IMR-90 (cell line): ENCODE results near the gene NAV2. TPM values are rescaled to one million over a fixed set of nuclear protein-coding genes. Genes with fewer than 3 reads are reported as not detected.
A peak's percentile ranks its signal among the peaks of the same experiment; 100 is the strongest.

Source experiments
- ATAC-seq: fragments of 200-7000 bp; cut with Tn5 transposase; 2 replicates; pipeline ENCODE4 v1.9.1; 2020; ENCODE audit warnings: low read depth, mild to moderate bottlenecking, moderate library complexity
- BruUV-seq: library from RNA; stranded (reverse); fragments of 400-500 nt; replicated peaks from 2 replicates; lab custom pipeline; 2021; lab: Mats Ljungman, UMichigan
- CTCF ChIA-PET: fragments of 300-600 bp; formaldehyde crosslinking; extraction: SDS; loops from one replicate; lab custom pipeline; 2021; ENCODE audit warnings: antibody characterized with exemption; lab: Yijun Ruan, JAX
- POLR2A ChIA-PET: fragments of 300-600 bp; sonication (Branson Sonifier 250); formaldehyde crosslinking; loops from one replicate; lab custom pipeline; 2022; ENCODE audit warnings: antibody characterized with exemption; ENCODE audit not compliant: unreplicated experiment; lab: Charles Lee
- DNase-seq: peaks from one replicate; pipeline ENCODE4 v3.0.0; 2013
- H2AFZ ChIP-seq: replicated peaks from 2 replicates; pipeline ENCODE3; 2013; ENCODE audit warnings: low read length, mild to moderate bottlenecking; ENCODE audit not compliant: poor library complexity
- H2AK5ac ChIP-seq: 2 replicates; pipeline ENCODE4 v1.6.1; 2013; ENCODE audit warnings: low read depth, low read length, inconsistent platforms
- H2AK9ac ChIP-seq: replicated peaks from 2 replicates; pipeline ENCODE3; 2013; ENCODE audit warnings: mild to moderate bottlenecking, low read depth, low read length, moderate library complexity; ENCODE audit not compliant: poor library complexity
- H2BK120ac ChIP-seq: 2 replicates; pipeline ENCODE4 v1.6.1; 2013; ENCODE audit warnings: low read depth, low read length, inconsistent platforms
- H2BK15ac ChIP-seq: 3 replicates; pipeline ENCODE4 v1.6.1; 2013; ENCODE audit warnings: low read depth, low read length, inconsistent platforms
- H2BK20ac ChIP-seq: 2 replicates; pipeline ENCODE4 v1.6.1; 2013; ENCODE audit warnings: low read depth, mild to moderate bottlenecking, inconsistent platforms, low read length, moderate library complexity
- H2BK5ac ChIP-seq: 2 replicates; pipeline ENCODE4 v1.6.1; 2013; ENCODE audit warnings: mild to moderate bottlenecking, low read depth, low read length, inconsistent platforms; ENCODE audit not compliant: poor library complexity, severe bottlenecking
- H3K14ac ChIP-seq: replicated peaks from 2 replicates; pipeline ENCODE4 v1.6.1; 2013; ENCODE audit warnings: low read depth, low read length, inconsistent platforms
- H3K18ac ChIP-seq: 2 replicates; pipeline ENCODE4 v1.6.1; 2013; ENCODE audit warnings: low read depth, low read length, control low read depth
- H3K23ac ChIP-seq: 2 replicates; pipeline ENCODE4 v1.6.1; 2013; ENCODE audit warnings: low read depth, low read length, inconsistent platforms
- H3K27ac ChIP-seq: 2 replicates; pipeline ENCODE4 v1.5.1; 2013; ENCODE audit warnings: mild to moderate bottlenecking, control low read depth, low read length; ENCODE audit not compliant: insufficient read depth
- H3K27me3 ChIP-seq: 2 replicates; pipeline ENCODE4 v1.6.1; 2013; ENCODE audit warnings: low read length; ENCODE audit not compliant: control insufficient read depth, insufficient read depth
- H3K36me3 ChIP-seq: 2 replicates; pipeline ENCODE4 v1.6.1; 2013; ENCODE audit warnings: low read length, mixed read lengths; ENCODE audit not compliant: control insufficient read depth, insufficient read depth
- H3K4ac ChIP-seq: 2 replicates; pipeline ENCODE4 v1.6.1; 2013; ENCODE audit warnings: low read depth, low read length, inconsistent platforms
- H3K4me1 ChIP-seq: 2 replicates; pipeline ENCODE4 v1.6.1; 2013; ENCODE audit warnings: low read length, mixed read lengths; ENCODE audit not compliant: control insufficient read depth, insufficient read depth
- H3K4me2 ChIP-seq: 2 replicates; pipeline ENCODE4 v1.6.1; 2013; ENCODE audit warnings: low read depth, mild to moderate bottlenecking, control low read depth, low read length, moderate library complexity
- H3K4me3 ChIP-seq: 2 replicates; pipeline ENCODE4 v1.5.1; 2013; ENCODE audit warnings: low read depth, mild to moderate bottlenecking, control low read depth, low read length, moderate library complexity; ENCODE audit not compliant: insufficient read depth
- H3K56ac ChIP-seq: 2 replicates; pipeline ENCODE4 v1.6.1; 2013; ENCODE audit warnings: low read length, inconsistent platforms; ENCODE audit not compliant: insufficient read depth; ENCODE audit errors: extremely low read depth
- H3K79me1 ChIP-seq, 2 experiments: 2 replicates each; pipeline ENCODE4 v1.6.1; 2013; ENCODE audit warnings: low read length in 2 of 2, inconsistent platforms in 1 of 2, low read depth in 1 of 2
- H3K9ac ChIP-seq: 2 replicates; pipeline ENCODE4 v1.6.1; 2013; ENCODE audit warnings: low read depth, low read length, control low read depth
- H3K9me1 ChIP-seq: 2 replicates; pipeline ENCODE4 v1.6.1; 2013; ENCODE audit warnings: low read length, inconsistent platforms; ENCODE audit not compliant: insufficient read depth
- H3K9me3 ChIP-seq: 2 replicates; pipeline ENCODE4 v1.6.1; 2013; ENCODE audit warnings: low read length; ENCODE audit not compliant: control insufficient read depth, insufficient read depth
- H4K20me1 ChIP-seq: 2 replicates; pipeline ENCODE4 v1.6.1; 2013; ENCODE audit warnings: low read length, inconsistent platforms; ENCODE audit not compliant: insufficient read depth
- H4K5ac ChIP-seq: 2 replicates; pipeline ENCODE4 v1.6.1; 2013; ENCODE audit warnings: mild to moderate bottlenecking, low read depth, low read length, control low read depth
- H4K8ac ChIP-seq, 2 experiments: 2 replicates each; pipeline ENCODE4 v1.6.1; 2013; ENCODE audit warnings: low read depth in 2 of 2, low read length in 2 of 2, control low read depth in 1 of 2, inconsistent platforms in 1 of 2
- H4K91ac ChIP-seq: 2 replicates; pipeline ENCODE4 v1.6.1; 2013; ENCODE audit warnings: low read depth, low read length, inconsistent platforms; ENCODE audit not compliant: insufficient read depth
- BHLHE40 ChIP-seq: fragments of 150-350 bp; IDR thresholded peaks from 2 replicates; pipeline ENCODE4 v1.6.1; 2016; ENCODE audit warnings: mild to moderate bottlenecking, low read depth, low read length
- CEBPB ChIP-seq: IDR thresholded peaks from 2 replicates; pipeline ENCODE4 v1.6.1; 2012; ENCODE audit warnings: low read depth, low read length, improper control_type of control experiment
- CHD1 ChIP-seq: IDR thresholded peaks from 2 replicates; pipeline ENCODE4 v1.6.1; 2012; ENCODE audit warnings: low read depth, low read length, improper control_type of control experiment
- CTCF ChIP-seq: conservative IDR thresholded peaks from 2 replicates; pipeline ENCODE4 v1.5.1; 2012; ENCODE audit warnings: mild to moderate bottlenecking, low read depth, low read length, improper control_type of control experiment
- ELK1 ChIP-seq: fragments of 150-350 bp; IDR thresholded peaks from 2 replicates; pipeline ENCODE4 v1.6.1; 2016; ENCODE audit warnings: low read depth, mild to moderate bottlenecking, low read length, moderate library complexity, borderline replicate concordance
- FOS ChIP-seq: fragments of 150-350 bp; IDR thresholded peaks from 2 replicates; pipeline ENCODE4 v1.6.1; 2016; ENCODE audit warnings: low read depth, low read length
- MAFK ChIP-seq: IDR thresholded peaks from 2 replicates; pipeline ENCODE4 v1.6.1; 2012; ENCODE audit warnings: low read depth, low read length, improper control_type of control experiment
- MAZ ChIP-seq: IDR thresholded peaks from 2 replicates; pipeline ENCODE4 v1.6.1; 2012; ENCODE audit warnings: low read depth, mild to moderate bottlenecking, low read length, improper control_type of control experiment, moderate library complexity, borderline replicate concordance
- MXI1 ChIP-seq: IDR thresholded peaks from 2 replicates; pipeline ENCODE4 v1.6.1; 2012; ENCODE audit warnings: low read depth, mild to moderate bottlenecking, low read length, moderate library complexity, borderline replicate concordance
- NFE2L2 ChIP-seq: fragments of 150-350 bp; IDR thresholded peaks from 2 replicates; pipeline ENCODE4 v1.6.1; 2016; ENCODE audit warnings: low read depth, mild to moderate bottlenecking, low read length
- POLR2A ChIP-seq: IDR thresholded peaks from 2 replicates; pipeline ENCODE4 v1.6.1; 2012; ENCODE audit warnings: mild to moderate bottlenecking, low read depth, low read length
- RFX5 ChIP-seq: IDR thresholded peaks from 2 replicates; pipeline ENCODE4 v1.8.0; 2012; ENCODE audit warnings: low read depth, mild to moderate bottlenecking, low read length, moderate library complexity
- WGBS, 2 experiments: methylation state at CpG; one replicate each; pipeline versions ENCODE4 v1.1.5 to v1.1.7; 2013; ENCODE audit warnings: missing lambda C conversion rate in 2 of 2; ENCODE audit not compliant: insufficient read length in 1 of 2; ENCODE audit errors: extremely low coverage in 2 of 2; 5-methylcytosine and 5-hydroxymethylcytosine counted together
- dilution Hi-C: fragments of 300-500 bp; cut with HindIII; formaldehyde crosslinking; loops from one replicate; pipeline ENCODE4 v1.14.3; 2018; ENCODE audit warnings: low sequenced_read_pairs; ENCODE audit not compliant: unreplicated experiment
- in situ Hi-C: fragments of 300-500 bp; cut with MboI; formaldehyde crosslinking; loops from 3 replicates; pipeline ENCODE4 v1.14.3; 2019; ENCODE audit warnings: low sequenced_read_pairs, inconsistent platforms, mixed read lengths
- intact Hi-C: fragments of 100-400 bp; cut with micrococcal nuclease; formaldehyde crosslinking; loops from 2 replicates; pipeline ENCODE4 v1.10.0; 2022
- polyA plus RNA-seq, 3 experiments: library from polyadenylated mRNA; depleted of rRNA; stranded (reverse); fragments of >200 nt; gene quantifications; 2 replicates each; pipeline ENCODE4 v1.2.3, GENCODE V29; 2012; ENCODE audit warnings: low replicate concordance in 1 of 3
- total RNA-seq: library from RNA; depleted of rRNA; stranded (reverse); fragments of >200 nt; gene quantifications from 2 replicates; pipeline ENCODE4 v1.2.3, GENCODE V29; 2012
- TF ChIP-seq, protein P1 (sequence below): fragments of 150-350 bp; IDR thresholded peaks from 2 replicates; pipeline ENCODE4 v1.6.1; 2017; ENCODE audit warnings: mild to moderate bottlenecking, antibody characterized with exemption, low read length, low read depth

Gene NAV2
- total and polyA plus RNA-seq, 2 of the 4 experiments (the other 2 are of a cell fraction), result 4.5 to 12.6 TPM

DNA sequence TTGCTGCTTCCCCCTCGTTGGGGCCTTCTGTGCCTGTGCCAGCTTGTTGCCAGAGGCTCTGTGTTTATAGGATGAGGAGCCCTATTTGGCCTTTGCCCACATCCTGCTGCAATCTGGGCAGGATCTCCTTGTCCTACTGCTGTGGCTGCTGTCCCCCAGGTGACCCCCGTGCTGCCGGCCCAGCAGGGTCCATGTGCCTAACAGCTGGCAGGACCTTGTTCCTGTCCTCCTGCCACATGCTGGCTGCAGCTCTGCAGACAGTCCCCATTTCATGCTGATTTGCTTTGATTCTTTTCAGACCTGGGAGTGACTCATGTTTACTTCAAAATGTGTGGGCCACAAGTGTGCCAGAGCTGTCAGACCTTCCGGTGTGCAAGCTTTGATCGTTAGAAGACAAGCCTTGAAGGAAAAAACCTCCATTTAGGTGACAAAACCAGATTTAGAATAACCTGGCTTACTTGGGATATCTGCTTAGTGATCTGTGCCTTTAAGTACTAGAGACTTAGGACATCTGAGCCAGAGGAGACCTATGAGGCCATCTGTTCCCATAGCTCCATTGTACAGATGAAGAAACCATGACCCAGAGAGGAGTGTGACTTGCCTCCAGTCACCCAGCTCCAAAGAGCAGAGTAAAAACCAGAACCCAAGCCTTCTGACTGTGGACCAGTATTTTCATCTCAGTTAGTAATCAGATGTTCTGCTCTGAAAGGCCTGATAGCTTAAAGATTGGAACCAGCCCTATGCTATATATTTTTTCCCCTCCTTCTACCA, 11.1 kb downstream of the NAV2 start:
- Histone ChIP-seq H2AK9ac (no peak overlapping the region), H3K9me1 (peaks cover 26% of the 10 kb centered on the region), H2BK5ac (no peak overlapping the region), H3K4me1 (peaks cover 22% of the 10 kb centered on the region), H4K20me1 (peaks cover 12% of the 10 kb centered on the region), H4K5ac (peak overlapping the region; percentile 32), H3K9me3 (no peaks in the 10 kb centered on the region), H3K36me3 (peaks cover 3% of the 10 kb centered on the region; the same call in 1 of the 2 replicates), H3K4me3 (no peak overlapping the region), H3K4ac (peak overlapping the region; percentile 4; the same call in 1 of the 2 replicates), H3K18ac (peak overlapping the region; percentile 54; the same call in 1 of the 2 replicates), H3K4me2 (peak overlapping the region; percentile 3; the same call in 1 of the 2 replicates), H2AFZ (peak overlapping the region; percentile 2), H3K79me1 (peaks cover 72 to 78% of the 10 kb centered on the region in 2 experiments), H4K8ac (no peak overlapping the region; a peak in 1 of 4 replicates), H4K91ac (no peak overlapping the region), H3K27ac (0 out of 2 replicates have a peak overlapping the region, but pooled peaks have one; percentile 0), H3K23ac (no peak overlapping the region; the same call in 1 of the 2 replicates), H3K14ac (no peak overlapping the region; the same call in 1 of the 2 replicates), H3K27me3 (no peaks in the 10 kb centered on the region), H2AK5ac (no peak overlapping the region), H2BK120ac (no peak overlapping the region; the same call in 1 of the 2 replicates), H3K56ac (no peak overlapping the region), H2BK15ac (peak overlapping the region; percentile 12; the same call in 1 of the 3 replicates), H2BK20ac (0 out of 2 replicates have a peak overlapping the region, but pooled peaks have one; percentile 17), H3K9ac (no peak overlapping the region)
- ChIA-PET POLR2A (no interaction called here), CTCF (interaction anchor here (0.8 to 1.5 kb wide), 2 partner anchors 19 to 166 kb away, joined by 3 to 5 read pairs; no protein-coding TSS in a partner anchor)
- intact Hi-C loops, result no loop called here
- WGBS, 2 experiments, result 0% methylated on average over 2 of the region's 5 CpGs; no CpG with 5 or more reads in 1 of the 2 experiments
- in situ Hi-C loops, result no loop called here
- ATAC-seq (peak; percentile 42), DNase-seq (peak; percentile 55)
- dilution Hi-C loops, result no loop called here
- BruUV-seq, result no TSS peak
- TF ChIP-seq RFX5, result no peak
- no peak for TF ChIP-seq CHD1
- no peak for TF ChIP-seq NFE2L2
- TF ChIP-seq POLR2A, result no peak
- TF ChIP-seq MAZ, result no peak
- TF ChIP-seq, protein P1, sequence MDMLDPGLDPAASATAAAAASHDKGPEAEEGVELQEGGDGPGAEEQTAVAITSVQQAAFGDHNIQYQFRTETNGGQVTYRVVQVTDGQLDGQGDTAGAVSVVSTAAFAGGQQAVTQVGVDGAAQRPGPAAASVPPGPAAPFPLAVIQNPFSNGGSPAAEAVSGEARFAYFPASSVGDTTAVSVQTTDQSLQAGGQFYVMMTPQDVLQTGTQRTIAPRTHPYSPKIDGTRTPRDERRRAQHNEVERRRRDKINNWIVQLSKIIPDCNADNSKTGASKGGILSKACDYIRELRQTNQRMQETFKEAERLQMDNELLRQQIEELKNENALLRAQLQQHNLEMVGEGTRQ, result 0 out of 2 replicates have a peak, but pooled peaks have one; percentile 7
- TF ChIP-seq MAFK, result no peak
- TF ChIP-seq MXI1, result 0 out of 2 replicates have a peak, but pooled peaks have one; percentile 54
- peak; percentile 85 for TF ChIP-seq BHLHE40
- TF ChIP-seq CTCF, result no peak
- TF ChIP-seq FOS, result peak; percentile 53; the same call in 1 of the 2 replicates
- no peak for TF ChIP-seq ELK1
- no peak for TF ChIP-seq CEBPB
